Occipital lobe (tissue), 3 donors: ENCODE results near the gene OR11H6. TPM values are rescaled to one million over a fixed set of nuclear protein-coding genes. Genes with fewer than 3 reads are reported as not detected.
"Not testable (repeated sequence)": the region's sequence is repeated elsewhere in the genome, so short reads cannot be mapped to it uniquely, and the experiment has no call there.

Source experiments
- DNase-seq: peaks from one replicate; lab custom pipeline; 2025; lab: John Stamatoyannopoulos, UW
- small RNA-seq: library from RNA; depleted of rRNA; stranded (forward); fragments of <200 nt; gene quantifications from one replicate; pipeline ENCODE3, GENCODE V24; 2014
- total RNA-seq: library from RNA; depleted of rRNA; stranded (reverse); fragments of >200 nt; gene quantifications from one replicate; pipeline ENCODE4 v1.2.3, GENCODE V29; 2014

OR11H6 gene
- total RNA-seq, 1 donor from 2014 or later, result not detected

DNA sequence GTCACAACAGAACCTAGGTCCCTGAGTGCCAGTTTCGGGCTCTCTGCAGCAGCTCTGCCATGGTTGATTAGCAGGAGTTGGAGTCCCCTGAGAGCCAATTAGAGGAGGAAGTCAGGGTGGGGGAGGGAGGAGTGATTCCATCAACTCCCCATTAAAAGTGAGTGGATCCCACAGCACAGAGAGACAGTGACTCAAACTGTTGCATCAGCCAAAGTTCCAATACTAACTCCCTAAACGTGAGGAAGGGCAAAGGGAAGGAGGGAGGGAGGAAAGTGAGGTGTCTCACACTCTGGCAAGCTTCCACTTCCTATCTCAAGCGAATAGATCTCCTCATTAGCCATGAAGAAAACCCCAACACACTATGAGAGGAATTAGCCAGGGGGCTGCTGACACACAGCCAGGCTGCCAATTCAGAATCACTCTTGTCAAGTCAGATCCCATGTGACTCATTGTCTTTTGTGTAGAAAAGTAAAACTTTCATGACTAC is 39.2 kb downstream of the OR11H6 start:
- DNase-seq, result no peak

DNA sequence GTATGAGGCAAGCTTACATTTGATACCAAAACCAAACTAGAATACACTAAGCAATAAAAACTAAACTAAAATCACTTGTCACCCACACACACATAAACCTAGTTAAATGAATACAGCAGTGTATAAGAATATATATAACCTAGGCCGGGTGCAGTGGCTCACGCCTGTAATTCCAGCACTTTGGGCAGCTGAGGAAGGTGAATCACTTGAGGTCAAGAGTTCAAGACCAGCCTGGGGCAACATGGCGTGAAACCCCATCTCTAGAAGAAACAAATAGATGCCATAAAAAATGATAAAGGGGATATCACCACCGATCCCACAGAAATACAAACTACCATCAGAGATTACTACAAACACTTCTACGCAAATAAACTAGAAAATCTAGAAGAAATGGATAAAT is 40.9 kb downstream of the OR11H6 start:
- not testable (repeated sequence) for DNase-seq

DNA sequence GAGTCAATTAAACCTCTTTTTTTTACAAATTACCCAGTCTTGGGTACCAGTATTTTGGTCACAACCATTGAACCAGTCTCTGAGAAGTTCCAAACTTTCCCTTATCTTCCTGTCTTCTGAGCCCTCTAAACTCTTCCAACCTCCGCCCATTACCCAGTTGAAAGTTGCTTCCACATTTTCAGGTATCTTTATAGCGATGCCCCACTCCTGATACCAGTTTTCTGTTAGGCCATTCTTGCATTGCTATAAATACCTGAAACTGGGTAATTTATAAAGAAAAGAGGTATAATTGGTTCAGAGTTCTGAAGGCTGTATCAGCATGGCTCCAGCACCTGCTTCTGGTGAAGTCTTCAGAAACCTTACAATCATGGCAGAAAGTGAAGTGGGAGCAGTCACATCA is 50.6 kb downstream of the OR11H6 start:
- DNase-seq, result no peak

Small RNA genes within 50 kb of the gene (small RNA-seq; reads per million reads assigned to genes)
- not detected for gene GTF2IP22

Other genes starting within 250 kb of the OR11H6 start
- not detected for gene OR4K15, start 248.1 kb upstream of the OR11H6 start, total RNA-seq
- gene OR4Q2, start 221.5 kb upstream of the OR11H6 start, total RNA-seq, result not detected
- gene OR4K14, start 204.4 kb upstream of the OR11H6 start, total RNA-seq, result not detected
- not detected for gene OR4K13, start 187.7 kb upstream of the OR11H6 start, total RNA-seq
- not detected for gene OR4L1, start 163.7 kb upstream of the OR11H6 start, total RNA-seq
- gene OR4K17, start 113.0 kb upstream of the OR11H6 start, total RNA-seq, result not detected
- not detected for gene OR4N5, start 84.9 kb upstream of the OR11H6 start, total RNA-seq
- gene OR11G2, start 32.8 kb upstream of the OR11H6 start, total RNA-seq, result not detected
- not detected for gene OR11H7, start 5.3 kb downstream of the OR11H6 start, total RNA-seq
- not detected for gene OR11H4, start 15.6 kb downstream of the OR11H6 start, total RNA-seq
- 41.3 TPM for gene TTC5, start 82.2 kb downstream of the OR11H6 start, total RNA-seq
- gene CCNB1IP1, start 109.6 kb downstream of the OR11H6 start, total RNA-seq, result 86.3 TPM
- gene PARP2, start 119.9 kb downstream of the OR11H6 start, total RNA-seq, result 17.2 TPM
- gene TEP1, start 189.8 kb downstream of the OR11H6 start, total RNA-seq, result 8.4 TPM
- gene KLHL33, start 212.5 kb downstream of the OR11H6 start, total RNA-seq, result 0.31 TPM
- gene OSGEP, start 231.1 kb downstream of the OR11H6 start, total RNA-seq, result 36.8 TPM
- gene APEX1, start 231.5 kb downstream of the OR11H6 start, total RNA-seq, result 56.9 TPM
- 26.0 TPM for gene PIP4P1, start 237.7 kb downstream of the OR11H6 start, total RNA-seq
- gene PNP, start 245.7 kb downstream of the OR11H6 start, total RNA-seq, result 3.1 TPM